Left ventricle myocardium inferior (tissue), 1 donor: ENCODE data around the gene ZNF334. TPM values are rescaled to one million over a fixed set of nuclear protein-coding genes. Genes with fewer than 3 reads are reported as not detected.

Experiments used
- DNase-seq: peaks from one replicate; pipeline ENCODE4 v3.0.0-alpha.2; 2020
- H3K27ac ChIP-seq: fragments of 200-600 bp; replicated peaks from 2 replicates; pipeline ENCODE4 v1.8.0; 2021
- H3K27me3 ChIP-seq: fragments of 200-600 bp; 2 replicates; pipeline ENCODE4 v1.8.0; 2021; ENCODE audit warnings: low read depth
- H3K36me3 ChIP-seq: fragments of 200-600 bp; 2 replicates; pipeline ENCODE4 v1.8.0; 2021
- H3K4me1 ChIP-seq: fragments of 200-600 bp; 2 replicates; pipeline ENCODE4 v1.8.0; 2021
- H3K4me3 ChIP-seq: fragments of 200-600 bp; 2 replicates; pipeline ENCODE4 v1.8.0; 2021; ENCODE audit warnings: mild to moderate bottlenecking, moderate library complexity
- H3K9me3 ChIP-seq: fragments of 200-600 bp; replicated peaks from 2 replicates; pipeline ENCODE4 v1.8.0; 2021
- CTCF ChIP-seq: fragments of 200-600 bp; IDR thresholded peaks from 2 replicates; pipeline ENCODE4 v1.8.0; 2021; ENCODE audit warnings: antibody characterized with exemption, mild to moderate bottlenecking, borderline replicate concordance
- intact Hi-C: fragments of 100-400 bp; cut with micrococcal nuclease; formaldehyde crosslinking; loops from one replicate; pipeline ENCODE4 v1.11.0; 2022
- total RNA-seq: library from RNA; stranded (reverse); fragmentation: NEBNext Ultra II Directional; extraction: Animal tissue kit (Norgen Biotek cat#: 25700); gene quantifications from one replicate; pipeline ENCODE4 v1.2.1, GENCODE V29; 2021
- donor health status: DM: no; HTN: yes; CAD: no; lungs with severe emphysema.

ZNF334 gene
- total RNA-seq, 1 donor from 2014 or later, result 0.71 TPM

DNA sequence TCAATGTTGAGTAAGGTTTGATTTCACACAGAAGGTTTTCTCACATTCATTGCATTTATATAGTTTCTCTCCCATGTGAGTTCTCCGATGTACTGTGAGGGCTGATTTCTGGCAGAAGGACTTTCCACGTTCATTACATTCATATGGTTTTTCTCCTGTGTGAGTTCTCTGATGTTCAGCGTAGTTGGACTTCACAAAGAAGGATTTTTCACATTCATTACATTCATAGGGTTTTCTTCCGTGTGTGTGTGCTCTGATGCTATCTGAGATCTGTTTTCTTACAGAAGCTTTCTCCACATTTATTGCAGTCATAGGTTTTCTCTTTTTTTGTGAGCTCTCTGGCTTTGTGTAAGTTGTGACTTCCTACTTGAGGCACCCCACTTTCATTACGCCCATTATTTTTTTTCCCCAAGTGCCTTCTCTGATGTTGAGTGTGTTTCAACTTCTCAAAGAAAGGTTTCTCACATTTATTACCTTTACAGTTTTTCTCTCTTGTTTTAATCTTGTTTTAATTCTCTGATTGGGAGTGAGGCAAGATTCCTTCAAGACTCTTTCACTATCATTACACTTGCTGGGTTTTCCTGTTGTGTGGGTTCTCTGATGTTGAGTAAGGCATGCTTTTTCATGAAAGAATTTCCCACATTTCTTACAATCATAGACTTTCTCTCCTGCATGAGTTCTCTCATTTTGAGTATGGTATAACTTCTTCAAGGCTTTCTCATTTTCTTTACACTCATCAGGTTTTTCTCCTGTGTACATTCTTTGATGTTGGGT is 56.9 kb downstream of the ZNF334 start:
- peaks cover 55% of the 10 kb centered on the region for H3K27me3 ChIP-seq
- intact Hi-C loops, result no loop called here
- H3K4me1 ChIP-seq, result peaks cover 10% of the 10 kb centered on the region
- peaks cover 22% of the 10 kb centered on the region for H3K9me3 ChIP-seq
- no peak for DNase-seq
- no peaks in the 10 kb centered on the region for H3K36me3 ChIP-seq
- no peak overlapping the region for H3K4me3 ChIP-seq
- no peak overlapping the region for H3K27ac ChIP-seq
- no peak for TF ChIP-seq CTCF

DNA sequence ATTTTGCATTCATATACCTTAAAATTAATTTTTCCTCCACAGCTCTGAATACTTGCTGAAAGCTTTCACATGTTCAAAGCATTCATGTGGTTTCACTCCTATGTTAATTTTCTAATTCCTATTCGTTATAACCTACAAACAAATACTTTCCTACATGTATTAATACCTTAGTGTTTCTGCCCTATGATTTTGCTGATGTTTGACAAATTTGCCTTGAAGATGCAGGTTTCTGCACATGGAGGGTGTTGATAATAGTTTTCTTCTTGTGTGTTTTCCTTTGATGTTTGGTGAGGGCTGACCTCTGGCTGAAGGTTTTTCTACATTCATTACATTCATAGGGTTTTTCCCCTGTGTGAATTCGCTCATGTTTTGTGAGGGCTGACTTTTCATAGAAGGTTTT is 57.6 kb downstream of the ZNF334 start:
- Histone ChIP-seq H3K36me3 (no peaks in the 10 kb centered on the region), H3K27ac (no peak overlapping the region), H3K4me3 (no peak overlapping the region), H3K9me3 (peaks cover 22% of the 10 kb centered on the region), H3K4me1 (peaks cover 10% of the 10 kb centered on the region), H3K27me3 (peaks cover 57% of the 10 kb centered on the region)
- TF ChIP-seq CTCF, result no peak
- intact Hi-C loops, result no loop called here
- DNase-seq, result no peak

Other genes with a start within 250 kb of the ZNF334 start
- 2.3 TPM for gene CDH22, start 205.1 kb downstream of the ZNF334 start, total RNA-seq
- gene ELMO2, start 106.9 kb downstream of the ZNF334 start, total RNA-seq, result 28.5 TPM
- gene OCSTAMP, start 37.1 kb upstream of the ZNF334 start, total RNA-seq, result not detected
- gene SLC13A3, start 137.9 kb upstream of the ZNF334 start, total RNA-seq, result 0.30 TPM
- 6.0 TPM for gene TP53RK, start 175.9 kb upstream of the ZNF334 start, total RNA-seq
- 2.8 TPM for gene SLC2A10, start 196.1 kb upstream of the ZNF334 start, total RNA-seq